K562 (cell line): Measurements from ENCODE around the gene ASIC1. TPM values are rescaled to one million over a fixed set of nuclear protein-coding genes. Genes with fewer than 3 reads are reported as not detected.

Experiments
- HMG20B ChIP-seq: fragments of 250-450 bp; sonication (Bioruptor Pico); IDR thresholded peaks from 2 replicates; pipeline ENCODE4 v1.5.0; 2021; ENCODE audit warnings: mild to moderate bottlenecking
- KLF1 ChIP-seq: fragments of 450-650 bp; IDR thresholded peaks from 2 replicates; pipeline ENCODE4 v1.6.1; 2016; ENCODE audit warnings: missing genetic modification characterization, missing compliant biosample characterization
- NFIC ChIP-seq: fragments of 450-650 bp; IDR thresholded peaks from 2 replicates; pipeline ENCODE4 v1.6.1; 2017; ENCODE audit warnings: mild to moderate bottlenecking, inconsistent platforms
- SIN3B ChIP-seq: fragments of 450-650 bp; IDR thresholded peaks from 2 replicates; pipeline ENCODE4 v1.6.1; 2017; ENCODE audit warnings: low read depth, mild to moderate bottlenecking, moderate library complexity
- ZZZ3 ChIP-seq: fragments of 450-650 bp; IDR thresholded peaks from 2 replicates; pipeline ENCODE4 v1.6.1; 2016; ENCODE audit warnings: antibody characterized with exemption, mild to moderate bottlenecking, moderate library complexity
- polyA plus RNA-seq, 8 experiments: library from polyadenylated mRNA; depleted of rRNA in 4 of 8; stranded (reverse) in 5 of 8; unstranded in 3 of 8; fragments of >200 nt; fragmentation: Nextera tagmentation in 2 of 8; fragmentation: Illumina TruSeq in 1 of 8; extraction: Ambion mirVana in 2 of 8; extraction: Trizol in 1 of 8; gene quantifications; 2 replicates each; pipeline versions ENCODE4 v1.2.1 to v1.2.3, GENCODE V29; 2011 to 2014; ENCODE audit warnings: inconsistent platforms in 1 of 8, missing spikeins in 1 of 8
- total RNA-seq, 7 experiments: library from RNA; depleted of rRNA in 6 of 7; stranded (reverse); fragments of >200 nt in 6 of 7; fragmentation: Illumina TruSeq in 2 of 7; extraction: Trizol in 2 of 7; gene quantifications; 2 replicates each; pipeline versions ENCODE4 v1.2.1 to v1.2.3, GENCODE V29; 2011 to 2021; ENCODE audit warnings: low replicate concordance in 1 of 7
- TF ChIP-seq, protein P1 (sequence below): fragments of 450-650 bp; formaldehyde crosslinking; IDR thresholded peaks from 2 replicates; pipeline ENCODE4 v1.4.0; 2022; ENCODE audit warnings: missing genetic modification characterization
- TF ChIP-seq, protein P2 (sequence below): fragments of 250-450 bp; sonication (Bioruptor Pico); IDR thresholded peaks from 2 replicates; pipeline ENCODE4 v1.4.0; 2020; ENCODE audit warnings: mild to moderate bottlenecking, moderate library complexity

The ASIC1 gene
- total and polyA plus RNA-seq, 9 of the 15 experiments (the other 6 are each of a cell fraction or from before 2014, with no cell fraction given), result 0.01 to 1.7 (median 0.45) TPM

GRCh38 chr12:50099302-50100008 is 42.1 kb downstream of the ASIC1 start (continued):
- TF ChIP-seq SIN3B, result no peak
- TF ChIP-seq, protein P1, sequence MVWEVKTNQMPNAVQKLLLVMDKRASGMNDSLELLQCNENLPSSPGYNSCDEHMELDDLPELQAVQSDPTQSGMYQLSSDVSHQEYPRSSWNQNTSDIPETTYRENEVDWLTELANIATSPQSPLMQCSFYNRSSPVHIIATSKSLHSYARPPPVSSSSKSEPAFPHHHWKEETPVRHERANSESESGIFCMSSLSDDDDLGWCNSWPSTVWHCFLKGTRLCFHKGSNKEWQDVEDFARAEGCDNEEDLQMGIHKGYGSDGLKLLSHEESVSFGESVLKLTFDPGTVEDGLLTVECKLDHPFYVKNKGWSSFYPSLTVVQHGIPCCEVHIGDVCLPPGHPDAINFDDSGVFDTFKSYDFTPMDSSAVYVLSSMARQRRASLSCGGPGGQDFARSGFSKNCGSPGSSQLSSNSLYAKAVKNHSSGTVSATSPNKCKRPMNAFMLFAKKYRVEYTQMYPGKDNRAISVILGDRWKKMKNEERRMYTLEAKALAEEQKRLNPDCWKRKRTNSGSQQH (CRISPR knock-in tag), result no peak
- TF ChIP-seq ZZZ3, result no peak
- TF ChIP-seq KLF1, result no peak
- TF ChIP-seq HMG20B (CRISPR knock-in tag), result no peak
- TF ChIP-seq NFIC, result no peak
- TF ChIP-seq, protein P2, sequence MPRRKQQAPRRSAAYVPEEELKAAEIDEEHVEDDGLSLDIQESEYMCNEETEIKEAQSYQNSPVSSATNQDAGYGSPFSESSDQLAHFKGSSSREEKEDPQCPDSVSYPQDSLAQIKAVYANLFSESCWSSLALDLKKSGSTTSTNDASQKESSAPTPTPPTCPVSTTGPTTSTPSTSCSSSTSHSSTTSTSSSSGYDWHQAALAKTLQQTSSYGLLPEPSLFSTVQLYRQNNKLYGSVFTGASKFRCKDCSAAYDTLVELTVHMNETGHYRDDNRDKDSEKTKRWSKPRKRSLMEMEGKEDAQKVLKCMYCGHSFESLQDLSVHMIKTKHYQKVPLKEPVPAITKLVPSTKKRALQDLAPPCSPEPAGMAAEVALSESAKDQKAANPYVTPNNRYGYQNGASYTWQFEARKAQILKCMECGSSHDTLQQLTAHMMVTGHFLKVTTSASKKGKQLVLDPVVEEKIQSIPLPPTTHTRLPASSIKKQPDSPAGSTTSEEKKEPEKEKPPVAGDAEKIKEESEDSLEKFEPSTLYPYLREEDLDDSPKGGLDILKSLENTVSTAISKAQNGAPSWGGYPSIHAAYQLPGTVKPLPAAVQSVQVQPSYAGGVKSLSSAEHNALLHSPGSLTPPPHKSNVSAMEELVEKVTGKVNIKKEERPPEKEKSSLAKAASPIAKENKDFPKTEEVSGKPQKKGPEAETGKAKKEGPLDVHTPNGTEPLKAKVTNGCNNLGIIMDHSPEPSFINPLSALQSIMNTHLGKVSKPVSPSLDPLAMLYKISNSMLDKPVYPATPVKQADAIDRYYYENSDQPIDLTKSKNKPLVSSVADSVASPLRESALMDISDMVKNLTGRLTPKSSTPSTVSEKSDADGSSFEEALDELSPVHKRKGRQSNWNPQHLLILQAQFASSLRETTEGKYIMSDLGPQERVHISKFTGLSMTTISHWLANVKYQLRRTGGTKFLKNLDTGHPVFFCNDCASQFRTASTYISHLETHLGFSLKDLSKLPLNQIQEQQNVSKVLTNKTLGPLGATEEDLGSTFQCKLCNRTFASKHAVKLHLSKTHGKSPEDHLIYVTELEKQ (CRISPR knock-in tag), result no peak
